Activated naive CD4-positive, alpha-beta T cell treated with anti-CD3 and anti-CD28 coated beads, Interleukin-2, amount 50 U/mL, for 24 hours (primary cell): ENCODE results near the gene SNAP47.

Experiments
- H3K27ac Mint-ChIP-seq: one replicate; pipeline ENCODE4 v1.8.0; 2021; ENCODE audit warnings: mild to moderate bottlenecking, mixed read lengths
- H3K27me3 Mint-ChIP-seq: one replicate; pipeline ENCODE4 v1.8.0; 2021; ENCODE audit warnings: mixed read lengths
- H3K36me3 Mint-ChIP-seq: one replicate; pipeline ENCODE4 v1.8.0; 2021; ENCODE audit warnings: mixed read lengths
- H3K4me1 Mint-ChIP-seq: one replicate; pipeline ENCODE4 v1.8.0; 2021; ENCODE audit warnings: mixed read lengths
- H3K4me3 Mint-ChIP-seq: one replicate; pipeline ENCODE4 v1.8.0; 2021; ENCODE audit warnings: mild to moderate bottlenecking, mixed read lengths
- H3K9me3 Mint-ChIP-seq: one replicate; pipeline ENCODE4 v1.8.0; 2021; ENCODE audit warnings: mixed read lengths

The SNAP47 gene

DNA sequence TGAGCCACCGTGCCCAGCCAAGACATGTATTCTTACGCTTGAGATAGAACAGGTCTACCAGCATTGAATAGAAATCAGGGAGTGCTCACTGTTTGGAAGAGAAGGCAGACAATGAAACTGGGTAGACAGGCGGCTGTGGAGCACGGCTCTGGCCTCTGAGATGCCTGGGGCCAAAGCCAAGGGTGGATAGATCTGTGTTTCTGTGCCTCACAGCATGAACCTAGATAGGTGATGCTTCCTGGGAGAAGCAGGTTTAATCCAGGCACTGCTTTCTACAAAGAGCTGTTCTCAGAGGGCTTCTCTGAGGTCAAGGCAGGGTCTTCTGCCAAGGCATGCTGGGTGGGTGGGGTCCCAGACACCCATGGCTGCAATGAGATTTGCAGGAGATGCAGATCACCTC lies 55.6 kb downstream of the SNAP47 start:
- H3K27me3 Mint-ChIP-seq: no peaks in the 10 kb centered on the region
- no peak overlapping the region for H3K27ac Mint-ChIP-seq
- no peaks in the 10 kb centered on the region for H3K9me3 Mint-ChIP-seq
- peaks cover 8% of the 10 kb centered on the region for H3K4me1 Mint-ChIP-seq
- H3K4me3 Mint-ChIP-seq: no peak overlapping the region
- no peaks in the 10 kb centered on the region for H3K36me3 Mint-ChIP-seq

GRCh38 chr1:227791425-227792143 lies 56.3 kb downstream of the SNAP47 start:
- no peak overlapping the region for H3K27ac Mint-ChIP-seq

GRCh38 chr1:227792216-227793078 lies 57.2 kb downstream of the SNAP47 start:
- Mint-ChIP-seq H3K4me3 (no peak overlapping the region), H3K9me3 (no peaks in the 10 kb centered on the region), H3K4me1 (peaks cover 4% of the 10 kb centered on the region), H3K36me3 (no peaks in the 10 kb centered on the region), H3K27ac (no peak overlapping the region), H3K27me3 (no peaks in the 10 kb centered on the region)

More at GRCh38 chr1:227791425-227792143, 56.3 kb downstream of the SNAP47 start:
- H3K36me3 Mint-ChIP-seq: no peaks in the 10 kb centered on the region
- peaks cover 8% of the 10 kb centered on the region for H3K4me1 Mint-ChIP-seq
- no peak overlapping the region for H3K4me3 Mint-ChIP-seq
- no peaks in the 10 kb centered on the region for H3K9me3 Mint-ChIP-seq
- no peaks in the 10 kb centered on the region for H3K27me3 Mint-ChIP-seq

DNA sequence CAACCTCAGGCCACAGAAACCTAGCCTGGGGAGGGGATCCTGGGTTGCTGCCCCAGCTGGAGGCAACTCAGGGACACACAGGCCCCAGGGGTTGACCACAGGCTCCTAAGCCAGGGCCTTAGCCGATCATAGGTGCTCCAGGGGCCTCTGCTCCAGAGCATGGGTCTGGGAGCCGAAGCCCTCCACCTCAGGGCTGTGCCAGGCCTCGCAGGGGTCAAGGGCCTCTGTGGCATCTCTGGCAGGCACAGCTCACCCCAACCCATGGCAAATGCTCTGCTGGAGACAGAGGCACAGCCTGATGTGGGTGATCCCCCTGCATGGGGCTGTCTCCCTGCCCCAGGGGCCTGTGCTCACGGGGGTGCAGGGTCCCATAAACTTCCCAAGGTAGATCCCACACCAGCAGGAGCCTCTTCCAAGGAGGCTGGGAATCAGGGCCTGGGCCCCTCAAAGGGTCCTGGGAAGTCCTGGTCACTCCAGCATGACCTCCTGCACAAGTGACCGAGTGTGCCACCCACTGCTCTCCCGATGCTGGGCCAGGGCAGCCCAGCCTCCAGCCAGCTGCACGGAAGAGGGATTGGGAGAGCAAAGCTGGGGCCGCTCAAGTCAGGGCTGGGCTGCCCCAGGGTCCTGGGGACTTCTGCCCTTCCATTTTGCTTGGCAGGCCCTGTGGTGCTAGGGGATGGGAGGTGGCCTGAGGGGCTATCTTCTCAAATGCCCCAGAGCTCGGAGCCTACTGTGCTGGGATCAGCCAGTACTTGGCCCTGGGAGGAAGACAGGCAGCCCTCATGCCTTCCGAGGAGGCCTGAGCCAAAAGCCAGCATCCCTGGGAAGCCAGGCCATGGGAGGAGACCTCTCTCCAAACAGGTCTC lies 58.1 kb downstream of the SNAP47 start:
- H3K4me3 Mint-ChIP-seq: no peak overlapping the region
- H3K36me3 Mint-ChIP-seq: no peaks in the 10 kb centered on the region
- H3K27ac Mint-ChIP-seq: no peak overlapping the region
- no peaks in the 10 kb centered on the region for H3K27me3 Mint-ChIP-seq
- peaks cover 4% of the 10 kb centered on the region for H3K4me1 Mint-ChIP-seq
- no peaks in the 10 kb centered on the region for H3K9me3 Mint-ChIP-seq

GRCh38 chr1:227793948-227794816 lies 58.9 kb downstream of the SNAP47 start:
- H3K36me3 Mint-ChIP-seq: no peaks in the 10 kb centered on the region
- no peak overlapping the region for H3K4me3 Mint-ChIP-seq
- H3K27ac Mint-ChIP-seq: no peak overlapping the region
- no peaks in the 10 kb centered on the region for H3K27me3 Mint-ChIP-seq
- peaks cover 4% of the 10 kb centered on the region for H3K4me1 Mint-ChIP-seq
- H3K9me3 Mint-ChIP-seq: no peaks in the 10 kb centered on the region

- Mint-ChIP-seq H3K9me3 (no peaks in the 10 kb centered on the region), H3K36me3 (no peaks in the 10 kb centered on the region), H3K4me1 (no peaks in the 10 kb centered on the region), H3K27me3 (no peaks in the 10 kb centered on the region), H3K4me3 (no peak overlapping the region), H3K27ac (no peak overlapping the region)
These were observed 59.6 kb downstream of the SNAP47 start for GRCh38 chr1:227794817-227795192.

GRCh38 chr1:227795732-227796131 lies 60.5 kb downstream of the SNAP47 start:
- no peak overlapping the region for H3K27ac Mint-ChIP-seq
- H3K4me1 Mint-ChIP-seq: no peaks in the 10 kb centered on the region
- H3K36me3 Mint-ChIP-seq: no peaks in the 10 kb centered on the region
- H3K9me3 Mint-ChIP-seq: no peaks in the 10 kb centered on the region
- no peak overlapping the region for H3K4me3 Mint-ChIP-seq
- no peaks in the 10 kb centered on the region for H3K27me3 Mint-ChIP-seq

DNA sequence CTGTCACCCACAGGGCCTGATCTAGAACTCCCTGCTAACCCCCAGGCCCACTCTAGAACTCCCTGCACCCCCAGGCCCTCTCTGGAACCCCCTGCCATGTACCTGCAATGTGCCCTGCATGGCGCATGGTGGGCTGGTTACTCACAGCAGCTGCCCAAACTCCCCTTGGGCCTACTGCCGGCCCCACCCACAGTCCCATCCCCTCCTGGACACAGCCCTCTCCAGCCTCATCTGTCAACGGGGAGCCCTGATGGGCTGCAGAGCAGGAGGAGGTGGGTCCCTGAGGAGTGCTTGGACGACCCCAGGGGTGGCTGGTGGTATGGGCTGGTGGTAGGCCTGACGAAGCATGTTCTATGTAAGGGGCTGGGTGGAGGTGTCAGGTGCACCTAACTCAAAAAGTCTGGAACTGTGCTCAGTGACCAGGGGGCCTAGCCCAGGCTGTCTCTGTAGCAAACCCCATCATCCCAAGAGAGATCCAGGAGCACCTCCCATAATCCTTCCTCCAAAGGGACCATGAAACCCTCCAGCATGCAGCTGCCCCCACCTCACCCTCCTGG lies 61.2 kb downstream of the SNAP47 start:
- Mint-ChIP-seq H3K27ac (no peak overlapping the region), H3K36me3 (no peaks in the 10 kb centered on the region), H3K9me3 (no peaks in the 10 kb centered on the region), H3K4me1 (no peaks in the 10 kb centered on the region), H3K4me3 (no peak overlapping the region), H3K27me3 (no peaks in the 10 kb centered on the region)

- no peak overlapping the region for H3K4me3 Mint-ChIP-seq
- H3K36me3 Mint-ChIP-seq: no peaks in the 10 kb centered on the region
- no peaks in the 10 kb centered on the region for H3K9me3 Mint-ChIP-seq
- no peaks in the 10 kb centered on the region for H3K4me1 Mint-ChIP-seq
- H3K27ac Mint-ChIP-seq: no peak overlapping the region
- peaks cover under 1% of the 10 kb centered on the region for H3K27me3 Mint-ChIP-seq
These were observed 61.9 kb downstream of the SNAP47 start for GRCh38 chr1:227797144-227797543.

- Mint-ChIP-seq H3K9me3 (no peaks in the 10 kb centered on the region), H3K36me3 (no peaks in the 10 kb centered on the region), H3K27ac (no peak overlapping the region), H3K4me3 (no peak overlapping the region), H3K27me3 (peaks cover 2% of the 10 kb centered on the region), H3K4me1 (no peaks in the 10 kb centered on the region)
These were observed 62.4 kb downstream of the SNAP47 start for GRCh38 chr1:227797625-227798024.

GRCh38 chr1:227798078-227798802 lies 63.0 kb downstream of the SNAP47 start:
- no peaks in the 10 kb centered on the region for H3K9me3 Mint-ChIP-seq
- H3K27me3 Mint-ChIP-seq: peaks cover 2% of the 10 kb centered on the region
- no peak overlapping the region for H3K4me3 Mint-ChIP-seq
- H3K4me1 Mint-ChIP-seq: no peaks in the 10 kb centered on the region
- H3K27ac Mint-ChIP-seq: no peak overlapping the region
- H3K36me3 Mint-ChIP-seq: no peaks in the 10 kb centered on the region

- H3K9me3 Mint-ChIP-seq: peaks cover 6% of the 10 kb centered on the region
- peaks cover 3% of the 10 kb centered on the region for H3K27me3 Mint-ChIP-seq
- no peak overlapping the region for H3K27ac Mint-ChIP-seq
- no peaks in the 10 kb centered on the region for H3K4me1 Mint-ChIP-seq
- H3K36me3 Mint-ChIP-seq: peaks cover 2% of the 10 kb centered on the region
- no peak overlapping the region for H3K4me3 Mint-ChIP-seq
These were observed 64.5 kb downstream of the SNAP47 start for GRCh38 chr1:227799756-227800155.

DNA sequence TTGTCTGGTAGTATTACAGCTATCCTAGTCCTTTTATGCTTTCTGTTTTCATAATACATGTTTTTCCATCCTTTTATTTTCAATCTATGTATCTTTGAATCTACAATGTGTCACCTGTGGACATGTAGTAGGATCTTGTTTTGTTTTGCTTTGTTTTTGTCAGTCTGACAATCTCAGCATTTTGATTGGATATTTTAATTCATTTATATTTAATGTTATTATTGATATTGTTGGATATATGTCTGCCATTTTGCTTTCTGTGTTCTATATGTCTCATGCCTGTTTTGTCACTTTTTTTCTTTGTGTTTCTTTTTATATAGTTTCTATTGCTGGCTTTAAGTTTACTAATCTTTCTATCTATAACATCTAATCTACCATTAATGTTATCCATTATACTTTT lies 68.7 kb downstream of the SNAP47 start:
- peaks cover 8% of the 10 kb centered on the region for H3K9me3 Mint-ChIP-seq
- no peak overlapping the region for H3K4me3 Mint-ChIP-seq
- peaks cover 5% of the 10 kb centered on the region for H3K27me3 Mint-ChIP-seq
- peaks cover 2% of the 10 kb centered on the region for H3K36me3 Mint-ChIP-seq
- H3K4me1 Mint-ChIP-seq: peaks cover 4% of the 10 kb centered on the region
- no peak overlapping the region for H3K27ac Mint-ChIP-seq

GRCh38 chr1:227805606-227806197 lies 70.5 kb downstream of the SNAP47 start:
- peaks cover 5% of the 10 kb centered on the region for H3K27me3 Mint-ChIP-seq
- peaks cover 7% of the 10 kb centered on the region for H3K4me1 Mint-ChIP-seq
- no peak overlapping the region for H3K27ac Mint-ChIP-seq
- no peak overlapping the region for H3K4me3 Mint-ChIP-seq
- peaks cover 2% of the 10 kb centered on the region for H3K36me3 Mint-ChIP-seq
- H3K9me3 Mint-ChIP-seq: peaks cover 8% of the 10 kb centered on the region
